T-helper 2 cell treated with Interferon-gamma antibody and Interleukin-4, amounts not matched to agents 100 ng/mL and 5 ng/mL, for 36 hours (primary cell): ENCODE results near the gene BMP8B. TPM values are rescaled to one million over a fixed set of nuclear protein-coding genes. Genes with fewer than 3 reads are reported as not detected.
"Not testable (repeated sequence)": the region's sequence is repeated elsewhere in the genome, so short reads cannot be mapped to it uniquely, and the experiment has no call there.

Source experiments
- intact Hi-C: fragments of 100-400 bp; cut with micrococcal nuclease; formaldehyde crosslinking; loops from one replicate; pipeline ENCODE4 v1.15.1; 2023
- total RNA-seq: library from RNA; stranded (reverse); gene quantifications from 2 replicates; pipeline ENCODE4 v1.2.3, GENCODE V29; 2022

BMP8B gene
- total RNA-seq, 1 donor from 2014 or later, result 0.52 TPM

GRCh38 chr1:39816415-39817090, 27.9 kb upstream of the BMP8B start:
- intact Hi-C loops, result loop anchor here (1.0 to 5.0 kb wide), 4 partner anchors 86 to 216 kb away; partner anchors contain the start of gene MFSD2A

GRCh38 chr1:39812913-39813312, 24.2 kb upstream of the BMP8B start:
- intact Hi-C loops, result no loop called here

GRCh38 chr1:39808784-39809517, 20.3 kb upstream of the BMP8B start:
- intact Hi-C loops, result no loop called here

GRCh38 chr1:39805385-39805784, 16.7 kb upstream of the BMP8B start:
- intact Hi-C loops, result no loop called here

GRCh38 chr1:39802496-39803260, 14.0 kb upstream of the BMP8B start:
- intact Hi-C loops, result no loop called here

GRCh38 chr1:39800471-39800835, 11.8 kb upstream of the BMP8B start:
- intact Hi-C loops, result no loop called here

GRCh38 chr1:39799770-39800470, 11.3 kb upstream of the BMP8B start:
- intact Hi-C loops, result loop anchor here (1.0 to 10.0 kb wide), 2 partner anchors 11 to 195 kb away; no protein-coding TSS in a partner anchor

GRCh38 chr1:39798859-39799769, 10.4 kb upstream of the BMP8B start:
- intact Hi-C loops, result loop anchor here (1.0 to 10.0 kb wide), 2 partner anchors 10 to 194 kb away; no protein-coding TSS in a partner anchor

- intact Hi-C loops, result loop anchor here (10.0 kb wide), 1 partner anchor 191 kb away; no protein-coding TSS in a partner anchor
Observed at GRCh38 chr1:39795651-39796050, 7.0 kb upstream of the BMP8B start.

GRCh38 chr1:39791838-39792237, 3.2 kb upstream of the BMP8B start:
- intact Hi-C loops, result loop anchor here (10.0 kb wide), 1 partner anchor 187 kb away; no protein-coding TSS in a partner anchor

- intact Hi-C loops, result loop anchor here (1.0 to 10.0 kb wide), 3 partner anchors 10 to 185 kb away; partner anchors contain the start of gene PPIE
Observed at GRCh38 chr1:39789571-39790110, 976 bp upstream of the BMP8B start.

GRCh38 chr1:39788426-39788757, 273 bp downstream of the BMP8B start:
- intact Hi-C loops, result loop anchor here (5.0 kb wide), 1 partner anchor 51 kb away; the partner anchor contains the start of gene PPIE

GRCh38 chr1:39787964-39788363, 701 bp downstream of the BMP8B start:
- intact Hi-C loops, result loop anchor here (5.0 kb wide), 1 partner anchor 51 kb away; the partner anchor contains the start of gene PPIE

GRCh38 chr1:39787468-39787867, 1.2 kb downstream of the BMP8B start:
- intact Hi-C loops, result loop anchor here (5.0 kb wide), 1 partner anchor 50 kb away; the partner anchor contains the start of gene PPIE

GRCh38 chr1:39787108-39787375, 1.6 kb downstream of the BMP8B start:
- intact Hi-C loops, result loop anchor here (5.0 kb wide), 1 partner anchor 50 kb away; the partner anchor contains the start of gene PPIE

GRCh38 chr1:39786303-39787107, 2.2 kb downstream of the BMP8B start:
- intact Hi-C loops, result loop anchor here (5.0 kb wide), 1 partner anchor 49 kb away; the partner anchor contains the start of gene PPIE

GRCh38 chr1:39782685-39783084, 6.0 kb downstream of the BMP8B start:
- intact Hi-C loops, result not testable (repeated sequence)

GRCh38 chr1:39782103-39782502, 6.6 kb downstream of the BMP8B start:
- intact Hi-C loops, result no loop called here

- intact Hi-C loops, result no loop called here
Observed at GRCh38 chr1:39781349-39781715, 7.3 kb downstream of the BMP8B start.
